Cardiac fibroblast (primary cell): Measurements from ENCODE around the gene CAMK2N1.
"Not testable (repeated sequence)": the region's sequence is repeated elsewhere in the genome, so short reads cannot be mapped to it uniquely, and the experiment has no call there.

Source experiments
- DNase-seq, 2 donors: peaks; one replicate each; pipeline versions ENCODE4 v3.0.0 to v3.0.0-alpha.2; 2010; ENCODE audit warnings: low read depth in 2 of 2
- H3K4me3 ChIP-seq, 2 donors: replicated peaks in 1 of 2; 1 replicate in 1 of 2; 2 replicates in 1 of 2; pipeline ENCODE4 v1.5.1; 2011; ENCODE audit warnings: low read depth in 2 of 2, low read length in 2 of 2, mild to moderate bottlenecking in 2 of 2, moderate library complexity in 1 of 2
- TF ChIP-seq, protein P1 (sequence below): IDR thresholded peaks from one replicate; pipeline ENCODE4 v1.5.1; 2011; ENCODE audit warnings: low read depth, mild to moderate bottlenecking, low read length, inconsistent platforms

Gene CAMK2N1

GRCh38 chr1:20507248-20507563, 21.2 kb upstream of the CAMK2N1 start:
- TF ChIP-seq, protein P1, sequence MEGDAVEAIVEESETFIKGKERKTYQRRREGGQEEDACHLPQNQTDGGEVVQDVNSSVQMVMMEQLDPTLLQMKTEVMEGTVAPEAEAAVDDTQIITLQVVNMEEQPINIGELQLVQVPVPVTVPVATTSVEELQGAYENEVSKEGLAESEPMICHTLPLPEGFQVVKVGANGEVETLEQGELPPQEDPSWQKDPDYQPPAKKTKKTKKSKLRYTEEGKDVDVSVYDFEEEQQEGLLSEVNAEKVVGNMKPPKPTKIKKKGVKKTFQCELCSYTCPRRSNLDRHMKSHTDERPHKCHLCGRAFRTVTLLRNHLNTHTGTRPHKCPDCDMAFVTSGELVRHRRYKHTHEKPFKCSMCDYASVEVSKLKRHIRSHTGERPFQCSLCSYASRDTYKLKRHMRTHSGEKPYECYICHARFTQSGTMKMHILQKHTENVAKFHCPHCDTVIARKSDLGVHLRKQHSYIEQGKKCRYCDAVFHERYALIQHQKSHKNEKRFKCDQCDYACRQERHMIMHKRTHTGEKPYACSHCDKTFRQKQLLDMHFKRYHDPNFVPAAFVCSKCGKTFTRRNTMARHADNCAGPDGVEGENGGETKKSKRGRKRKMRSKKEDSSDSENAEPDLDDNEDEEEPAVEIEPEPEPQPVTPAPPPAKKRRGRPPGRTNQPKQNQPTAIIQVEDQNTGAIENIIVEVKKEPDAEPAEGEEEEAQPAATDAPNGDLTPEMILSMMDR, result no peak
- DNase-seq, result no peak
- H3K4me3 ChIP-seq, result peak overlapping the region; percentile 98 to 99

DNA sequence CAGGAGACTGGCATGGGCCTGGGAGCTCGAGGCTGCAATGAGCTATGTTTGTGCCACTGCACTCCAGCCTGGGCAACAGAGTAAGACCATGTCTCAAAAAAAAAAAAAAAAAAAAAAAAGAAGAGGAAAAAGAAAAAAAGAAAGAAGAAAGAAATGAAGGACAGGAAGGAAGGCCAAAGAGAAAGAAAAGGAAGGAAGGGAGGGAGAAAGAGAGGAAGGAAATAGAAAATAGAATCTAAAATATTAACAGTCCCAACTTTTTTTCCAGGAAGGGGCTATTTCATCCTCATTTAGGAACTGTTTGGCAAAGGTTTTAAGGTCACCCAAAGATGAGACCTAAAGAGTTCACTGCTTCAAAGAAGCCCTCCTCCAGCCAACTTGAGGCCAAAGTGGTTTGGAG, 19.5 kb upstream of the CAMK2N1 start:
- no peak overlapping the region for H3K4me3 ChIP-seq
- no peak for DNase-seq
- TF ChIP-seq, protein P1, result no peak

- no peak for DNase-seq
- TF ChIP-seq, protein P1, result no peak
- H3K4me3 ChIP-seq, result no peak overlapping the region
These were observed 14.7 kb upstream of the CAMK2N1 start for GRCh38 chr1:20500716-20501115.

DNA sequence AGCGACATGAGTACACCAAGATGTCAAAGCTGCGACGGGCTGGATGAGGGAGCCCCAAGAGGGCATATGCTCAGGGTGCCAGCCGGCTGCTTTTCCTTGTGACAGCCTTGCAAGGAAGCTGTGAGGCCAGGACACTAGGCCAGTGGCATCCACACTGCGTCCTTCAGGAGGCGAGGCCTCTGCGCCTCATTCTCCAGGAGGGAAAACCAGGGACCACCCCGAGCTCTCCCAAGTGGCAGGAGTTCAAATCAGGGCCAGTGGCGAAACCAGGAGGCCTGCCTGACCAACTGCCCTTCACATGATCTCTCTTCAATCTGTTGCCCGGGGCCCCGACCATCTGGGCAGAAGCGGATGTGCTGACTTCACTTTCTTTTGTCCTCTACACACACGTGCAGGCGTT, 13.7 kb upstream of the CAMK2N1 start:
- DNase-seq, result no peak
- H3K4me3 ChIP-seq, result no peak overlapping the region
- TF ChIP-seq, protein P1, result no peak

DNA sequence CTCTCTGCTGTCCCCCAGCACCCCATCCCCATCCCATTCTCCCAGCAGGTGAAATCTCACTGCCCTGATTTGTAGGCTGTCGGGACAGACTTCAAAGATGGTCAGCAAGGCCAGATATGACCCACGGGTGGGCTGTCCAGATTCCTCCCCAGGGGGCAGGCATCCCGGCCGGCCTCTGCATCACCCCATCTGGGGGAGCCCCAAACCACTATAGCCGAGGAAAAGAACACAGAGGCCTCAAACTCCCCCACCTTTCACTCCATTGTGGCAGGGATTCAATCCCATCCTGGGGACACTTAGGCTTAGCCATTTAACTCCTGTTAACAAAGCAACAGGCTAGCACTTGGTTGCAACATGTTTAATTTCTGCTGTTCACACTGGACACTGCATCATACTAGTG, 13.1 kb upstream of the CAMK2N1 start:
- TF ChIP-seq, protein P1, result no peak
- no peak for DNase-seq
- H3K4me3 ChIP-seq, result no peak overlapping the region

DNA sequence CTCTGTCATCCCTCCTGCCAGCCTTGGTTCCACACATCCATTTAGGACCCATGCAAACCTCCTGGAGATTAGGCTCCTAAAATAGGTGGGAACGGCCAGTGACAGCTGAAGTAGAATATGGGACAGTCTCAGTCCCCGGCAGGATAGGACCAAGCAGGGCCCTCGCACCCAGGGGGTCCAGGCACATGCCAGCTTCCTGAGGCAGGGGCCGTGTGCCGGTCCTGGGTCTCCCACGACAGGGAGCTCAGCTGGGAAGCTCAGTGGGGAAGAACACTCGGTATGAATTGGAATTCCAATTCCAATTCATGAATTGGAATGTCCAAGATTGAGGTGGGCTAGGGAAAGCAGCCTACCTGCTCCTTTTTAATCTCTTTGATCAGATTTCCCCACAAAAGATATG, 12.1 kb upstream of the CAMK2N1 start:
- TF ChIP-seq, protein P1, result no peak
- no peak for DNase-seq
- H3K4me3 ChIP-seq, result no peak overlapping the region

DNA sequence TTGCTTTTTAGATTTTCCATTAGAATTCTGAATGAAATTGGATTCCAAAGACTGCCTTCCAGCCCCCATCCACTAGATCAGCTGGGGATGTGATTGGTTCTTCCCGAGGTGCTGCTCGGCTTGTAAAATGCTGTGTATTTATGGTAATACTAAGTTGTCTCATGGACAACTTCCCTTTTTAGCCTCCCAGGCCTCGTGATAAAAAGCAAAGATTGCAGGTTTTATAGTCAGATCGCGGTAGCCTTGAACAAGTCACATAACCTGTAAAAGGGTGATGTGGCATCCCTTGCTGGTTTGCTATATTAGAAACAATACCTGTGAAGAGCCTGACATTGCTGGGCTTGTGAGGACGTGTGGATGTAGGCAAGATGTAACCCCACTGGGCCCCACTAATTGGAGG, 11.5 kb upstream of the CAMK2N1 start:
- no peak for DNase-seq
- H3K4me3 ChIP-seq, result no peak overlapping the region
- TF ChIP-seq, protein P1, result no peak

DNA sequence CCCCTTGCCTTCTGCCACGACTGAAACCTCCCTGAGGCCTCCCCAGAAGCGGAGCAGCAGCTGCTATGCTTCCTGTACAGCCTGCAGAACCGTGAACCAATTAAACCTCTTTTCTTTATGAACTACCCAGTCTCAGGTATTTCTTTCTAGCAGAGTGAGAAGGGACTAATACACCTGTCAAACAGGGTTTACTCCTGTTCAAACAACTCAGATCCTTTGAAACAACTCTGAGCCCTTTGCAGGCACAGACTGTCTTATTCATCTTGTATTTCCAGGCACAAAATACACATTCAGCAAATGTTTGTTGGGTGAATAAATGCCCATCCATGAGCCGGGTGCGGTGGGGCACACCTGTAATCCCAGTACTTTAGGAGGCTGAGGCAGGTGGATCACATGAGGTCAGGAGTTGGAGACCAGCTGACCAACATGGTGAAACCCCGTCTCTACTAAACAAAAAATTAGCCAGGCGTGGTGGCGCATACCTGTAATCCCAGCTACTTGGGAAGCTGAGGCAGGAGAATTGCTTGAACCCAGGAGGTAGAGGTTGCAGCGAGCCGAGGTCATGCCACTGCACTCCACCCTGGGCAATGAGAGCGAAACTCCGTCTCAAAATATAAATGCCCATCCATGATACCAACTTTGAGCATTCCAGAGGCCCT, 10.8 kb upstream of the CAMK2N1 start:
- not testable (repeated sequence) for H3K4me3 ChIP-seq, DNase-seq
